HEK293 (cell line): ENCODE measurements around the gene FAM89B.
A peak's percentile ranks its signal among the peaks of the same experiment; 100 is the strongest.

Experiments
- CTCF ChIA-PET: fragments of 350-600 bp; formaldehyde crosslinking; extraction: SDS; loops from one replicate; lab custom pipeline; 2021; ENCODE audit warnings: antibody characterized with exemption; lab: Yijun Ruan, JAX
- POLR2A ChIA-PET: fragments of 300-600 bp; formaldehyde crosslinking; extraction: SDS; loops from one replicate; lab custom pipeline; 2020; ENCODE audit warnings: antibody characterized with exemption, inconsistent platforms; lab: Yijun Ruan, JAX
- H3K27ac ChIP-seq: fragments of 200-500 bp; sonication (Bioruptor generic); 2 replicates; pipeline ENCODE4 v1.5.1; 2014; ENCODE audit warnings: low read depth, low read length, control low read depth, inconsistent platforms; ENCODE audit errors: extremely low read depth
- H3K36me3 ChIP-seq, 2 experiments: fragments of 200-500 bp in 1 of 2; sonication (Bioruptor generic) in 1 of 2; 1 replicate in 1 of 2; 2 replicates in 1 of 2; pipeline ENCODE4 v1.5.1; 2014 to 2017; ENCODE audit warnings: inconsistent platforms in 2 of 2, low read length in 2 of 2; ENCODE audit not compliant: control insufficient read depth in 2 of 2, insufficient read depth in 1 of 2
- H3K4me1 ChIP-seq: fragments of 200-500 bp; sonication (Bioruptor generic); 2 replicates; pipeline ENCODE4 v1.5.1; 2014; ENCODE audit warnings: mild to moderate bottlenecking, low read length, inconsistent platforms; ENCODE audit not compliant: control insufficient read depth, insufficient read depth
- H3K4me3 ChIP-seq: 2 replicates; pipeline ENCODE4 v1.5.1; 2011; ENCODE audit warnings: low read depth, mild to moderate bottlenecking, control low read depth, low read length, moderate library complexity
- H3K9me3 ChIP-seq: fragments of 200-500 bp; sonication (Bioruptor generic); 2 replicates; pipeline ENCODE4 v1.5.1; 2014; ENCODE audit warnings: low read depth, low read length, inconsistent platforms; ENCODE audit not compliant: control insufficient read depth, insufficient read depth
- AEBP2 ChIP-seq: fragments of 450-650 bp; formaldehyde crosslinking; IDR thresholded peaks from 2 replicates; pipeline ENCODE4 v1.5.1; 2016; ENCODE audit warnings: missing biosample characterization, missing genetic modification characterization, borderline replicate concordance
- BCL11A ChIP-seq: fragments of 450-650 bp; formaldehyde crosslinking; IDR thresholded peaks from 2 replicates; pipeline ENCODE4 v1.5.1; 2016; ENCODE audit warnings: low read depth, missing biosample characterization, missing genetic modification characterization
- BCL11B ChIP-seq: fragments of 450-650 bp; formaldehyde crosslinking; IDR thresholded peaks from 2 replicates; pipeline ENCODE4 v1.5.1; 2016; ENCODE audit warnings: low read depth, missing biosample characterization, missing genetic modification characterization
- GLIS1 ChIP-seq: fragments of 450-650 bp; formaldehyde crosslinking; IDR thresholded peaks from 2 replicates; pipeline ENCODE4 v1.5.1; 2016; ENCODE audit warnings: missing biosample characterization, missing genetic modification characterization
- KLF8 ChIP-seq: fragments of 450-650 bp; formaldehyde crosslinking; IDR thresholded peaks from 2 replicates; pipeline ENCODE4 v1.5.1; 2016; ENCODE audit warnings: missing biosample characterization, missing genetic modification characterization
- ZBTB44 ChIP-seq: fragments of 450-650 bp; IDR thresholded peaks from 2 replicates; pipeline ENCODE4 v1.5.1; 2018; ENCODE audit warnings: missing biosample characterization, mild to moderate bottlenecking, missing genetic modification characterization
- ZNF580 ChIP-seq: fragments of 450-650 bp; formaldehyde crosslinking; IDR thresholded peaks from 2 replicates; pipeline ENCODE4 v1.5.1; 2016; ENCODE audit warnings: missing biosample characterization, missing genetic modification characterization
- ZNF670 ChIP-seq: fragments of 450-650 bp; formaldehyde crosslinking; IDR thresholded peaks from 2 replicates; pipeline ENCODE4 v1.5.1; 2016; ENCODE audit warnings: missing biosample characterization, missing genetic modification characterization, low read depth
- TF ChIP-seq, protein P1 (sequence below): fragments of 450-650 bp; formaldehyde crosslinking; IDR thresholded peaks from 2 replicates; pipeline ENCODE4 v1.5.1; 2016; ENCODE audit warnings: missing biosample characterization, missing genetic modification characterization, borderline replicate concordance

FAM89B gene

DNA sequence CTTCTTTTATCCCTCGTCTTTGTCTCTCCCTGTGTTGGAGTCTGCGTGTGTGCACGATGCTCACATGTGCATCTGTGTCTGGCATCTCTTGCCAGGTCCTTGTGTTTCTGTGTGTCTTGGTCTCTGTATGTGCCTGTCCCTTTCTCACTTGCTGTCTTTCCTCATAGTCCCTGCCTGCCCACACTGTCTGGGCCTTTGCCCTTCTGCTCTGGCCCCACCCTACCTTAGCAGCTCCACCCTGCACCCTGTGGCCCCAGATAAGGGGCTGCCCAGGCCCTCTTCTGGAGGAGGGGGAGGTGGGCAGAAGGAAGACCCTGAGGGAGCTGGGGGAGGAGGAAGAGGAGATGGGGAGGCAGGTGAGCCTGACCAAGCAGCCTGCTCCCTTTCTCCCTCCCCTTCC is 6.3 kb downstream of the FAM89B start:
- ChIA-PET POLR2A (no interaction called here), CTCF (interaction anchor here (0.7 to 3.5 kb wide), 2 partner anchors 10 to 55 kb away, joined by 6 to 28 read pairs; no protein-coding TSS in a partner anchor)
- TF ChIP-seq, protein P1, sequence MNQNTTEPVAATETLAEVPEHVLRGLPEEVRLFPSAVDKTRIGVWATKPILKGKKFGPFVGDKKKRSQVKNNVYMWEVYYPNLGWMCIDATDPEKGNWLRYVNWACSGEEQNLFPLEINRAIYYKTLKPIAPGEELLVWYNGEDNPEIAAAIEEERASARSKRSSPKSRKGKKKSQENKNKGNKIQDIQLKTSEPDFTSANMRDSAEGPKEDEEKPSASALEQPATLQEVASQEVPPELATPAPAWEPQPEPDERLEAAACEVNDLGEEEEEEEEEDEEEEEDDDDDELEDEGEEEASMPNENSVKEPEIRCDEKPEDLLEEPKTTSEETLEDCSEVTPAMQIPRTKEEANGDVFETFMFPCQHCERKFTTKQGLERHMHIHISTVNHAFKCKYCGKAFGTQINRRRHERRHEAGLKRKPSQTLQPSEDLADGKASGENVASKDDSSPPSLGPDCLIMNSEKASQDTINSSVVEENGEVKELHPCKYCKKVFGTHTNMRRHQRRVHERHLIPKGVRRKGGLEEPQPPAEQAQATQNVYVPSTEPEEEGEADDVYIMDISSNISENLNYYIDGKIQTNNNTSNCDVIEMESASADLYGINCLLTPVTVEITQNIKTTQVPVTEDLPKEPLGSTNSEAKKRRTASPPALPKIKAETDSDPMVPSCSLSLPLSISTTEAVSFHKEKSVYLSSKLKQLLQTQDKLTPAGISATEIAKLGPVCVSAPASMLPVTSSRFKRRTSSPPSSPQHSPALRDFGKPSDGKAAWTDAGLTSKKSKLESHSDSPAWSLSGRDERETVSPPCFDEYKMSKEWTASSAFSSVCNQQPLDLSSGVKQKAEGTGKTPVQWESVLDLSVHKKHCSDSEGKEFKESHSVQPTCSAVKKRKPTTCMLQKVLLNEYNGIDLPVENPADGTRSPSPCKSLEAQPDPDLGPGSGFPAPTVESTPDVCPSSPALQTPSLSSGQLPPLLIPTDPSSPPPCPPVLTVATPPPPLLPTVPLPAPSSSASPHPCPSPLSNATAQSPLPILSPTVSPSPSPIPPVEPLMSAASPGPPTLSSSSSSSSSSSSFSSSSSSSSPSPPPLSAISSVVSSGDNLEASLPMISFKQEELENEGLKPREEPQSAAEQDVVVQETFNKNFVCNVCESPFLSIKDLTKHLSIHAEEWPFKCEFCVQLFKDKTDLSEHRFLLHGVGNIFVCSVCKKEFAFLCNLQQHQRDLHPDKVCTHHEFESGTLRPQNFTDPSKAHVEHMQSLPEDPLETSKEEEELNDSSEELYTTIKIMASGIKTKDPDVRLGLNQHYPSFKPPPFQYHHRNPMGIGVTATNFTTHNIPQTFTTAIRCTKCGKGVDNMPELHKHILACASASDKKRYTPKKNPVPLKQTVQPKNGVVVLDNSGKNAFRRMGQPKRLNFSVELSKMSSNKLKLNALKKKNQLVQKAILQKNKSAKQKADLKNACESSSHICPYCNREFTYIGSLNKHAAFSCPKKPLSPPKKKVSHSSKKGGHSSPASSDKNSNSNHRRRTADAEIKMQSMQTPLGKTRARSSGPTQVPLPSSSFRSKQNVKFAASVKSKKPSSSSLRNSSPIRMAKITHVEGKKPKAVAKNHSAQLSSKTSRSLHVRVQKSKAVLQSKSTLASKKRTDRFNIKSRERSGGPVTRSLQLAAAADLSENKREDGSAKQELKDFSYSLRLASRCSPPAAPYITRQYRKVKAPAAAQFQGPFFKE (tag by site-specific recombination), result no peak
- peaks cover 7% of the 10 kb centered on the region; the same call in 1 of the 2 replicates for H3K4me1 ChIP-seq
- H3K4me3 ChIP-seq, result no peak overlapping the region
- H3K9me3 ChIP-seq, result no peaks in the 10 kb centered on the region
- peaks cover 0 to 10% of the 10 kb centered on the region in 2 experiments; a peak in 1 of 3 replicates for H3K36me3 ChIP-seq
- no peak overlapping the region for H3K27ac ChIP-seq

DNA sequence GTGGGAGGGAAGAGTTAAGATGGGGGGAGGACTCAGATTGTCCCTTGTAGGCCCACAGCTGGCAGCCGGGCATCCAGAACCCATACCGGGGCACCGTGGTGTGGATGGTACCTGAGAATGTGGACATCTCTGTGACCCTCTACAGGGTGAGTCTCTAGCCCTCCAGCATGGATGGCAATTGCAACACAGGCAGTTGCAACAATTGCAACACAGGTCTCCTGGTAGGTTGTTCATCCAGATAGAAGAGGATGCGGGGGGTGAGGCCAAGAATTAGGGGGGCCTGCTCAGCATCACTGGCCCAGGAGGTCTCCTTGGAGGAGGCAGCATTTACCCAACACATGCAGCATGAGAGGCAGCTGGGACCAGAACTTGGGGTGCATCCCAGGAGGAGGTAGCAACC is 7.0 kb downstream of the FAM89B start:
- peaks cover 4% of the 10 kb centered on the region; the same call in 1 of the 2 replicates for H3K4me1 ChIP-seq
- no peak overlapping the region for H3K4me3 ChIP-seq
- peaks cover 0 to 12% of the 10 kb centered on the region in 2 experiments; a peak in 1 of 3 replicates for H3K36me3 ChIP-seq
- ChIA-PET CTCF (interaction anchor here (0.6 to 0.7 kb wide), 2 partner anchors 42 to 54 kb away, joined by 3 to 6 read pairs; no protein-coding TSS in a partner anchor), POLR2A (interaction anchor here (0.7 kb wide), 1 partner anchor 224 kb away, joined by 4 read pairs; no protein-coding TSS in a partner anchor)
- H3K9me3 ChIP-seq, result no peaks in the 10 kb centered on the region
- no peak overlapping the region for H3K27ac ChIP-seq
- TF ChIP-seq ZBTB44 (0 out of 2 replicates have a peak, but pooled peaks have one; percentile 23), GLIS1 (tag by site-specific recombination) (peak; percentile 18; the same call in 1 of the 2 replicates), AEBP2 (tag by site-specific recombination) (no peak)

DNA sequence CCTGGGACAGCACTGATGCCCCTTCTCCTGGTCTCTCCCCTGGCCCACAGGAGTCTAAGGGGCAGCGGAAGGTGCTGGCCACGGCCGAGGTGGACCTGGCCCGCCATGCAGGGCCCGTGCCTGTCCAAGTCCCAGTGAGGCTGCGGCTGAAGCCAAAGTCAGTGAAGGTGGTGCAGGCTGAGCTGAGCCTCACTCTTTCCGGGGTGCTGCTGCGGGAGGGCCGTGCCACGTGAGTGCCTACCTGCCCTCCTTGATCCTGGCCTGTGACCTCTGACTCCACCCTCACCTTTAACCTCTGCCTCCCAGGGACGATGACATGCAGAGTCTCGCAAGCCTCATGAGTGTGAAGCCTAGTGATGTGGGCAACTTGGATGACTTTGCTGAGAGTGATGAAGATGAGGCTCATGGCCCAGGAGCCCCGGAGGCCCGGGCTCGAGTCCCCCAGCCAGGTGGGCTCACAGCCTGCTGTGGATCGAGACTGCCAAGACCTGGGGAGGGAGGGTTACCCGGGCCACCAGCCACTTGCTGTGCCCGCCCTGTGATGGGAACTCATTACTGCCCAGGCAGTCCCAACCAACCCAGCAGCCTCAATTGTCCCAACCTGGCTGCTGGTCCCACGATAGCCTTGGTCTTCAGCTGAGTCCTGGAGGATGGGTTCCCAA is 7.8 kb downstream of the FAM89B start:
- no peak overlapping the region for H3K27ac ChIP-seq
- peaks cover 0 to 8% of the 10 kb centered on the region in 2 experiments; a peak in 1 of 3 replicates for H3K36me3 ChIP-seq
- H3K4me3 ChIP-seq, result no peak overlapping the region
- POLR2A ChIA-PET, result interaction anchor here (0.7 kb wide), 1 partner anchor 20 kb away, joined by 3 read pairs; no protein-coding TSS in a partner anchor
- TF ChIP-seq ZNF580 (tag by site-specific recombination), result no peak
- no peak for TF ChIP-seq KLF8 (tag by site-specific recombination)
- TF ChIP-seq BCL11B, result peak; percentile 89
- TF ChIP-seq ZNF670 (tag by site-specific recombination), result no peak
- 0 out of 2 replicates have a peak, but pooled peaks have one; percentile 46 for TF ChIP-seq BCL11A (tag by site-specific recombination)
- H3K4me1 ChIP-seq, result peaks cover 4% of the 10 kb centered on the region; the same call in 1 of the 2 replicates
- no peaks in the 10 kb centered on the region for H3K9me3 ChIP-seq
- CTCF ChIA-PET, result interaction anchor here (0.7 kb wide), 2 partner anchors 14 to 39 kb away, joined by 3 read pairs; no protein-coding TSS in a partner anchor
